Caco-2 (cell line): Measurements from ENCODE around the gene CACNG3. TPM values are rescaled to one million over a fixed set of nuclear protein-coding genes. Genes with fewer than 3 reads are reported as not detected.

ENCODE experiments used
- BruUV-seq: library from RNA; stranded (reverse); fragments of 400-500 nt; replicated peaks from 2 replicates; lab custom pipeline; 2021; lab: Mats Ljungman, UMichigan
- CTCF ChIA-PET: fragments of 300-600 bp; sonication (Branson Sonifier 250); formaldehyde crosslinking; loops from one replicate; lab custom pipeline; 2022; ENCODE audit warnings: antibody characterized with exemption; lab: Charles Lee
- POLR2A ChIA-PET: fragments of 300-600 bp; sonication (Branson Sonifier 250); formaldehyde crosslinking; loops from one replicate; lab custom pipeline; 2022; ENCODE audit warnings: antibody characterized with exemption; lab: Charles Lee
- DNase-seq, 2 experiments: peaks; one replicate each; pipeline versions ENCODE4 v3.0.0 to v3.0.0-alpha.2; 2020 to 2022
- H3K27me3 ChIP-seq: replicated peaks from 2 replicates; pipeline ENCODE4 v1.6.0; 2011; ENCODE audit warnings: low read length; ENCODE audit not compliant: control insufficient read depth, insufficient read depth
- H3K36me3 ChIP-seq: 2 replicates; pipeline ENCODE4 v1.5.1; 2011; ENCODE audit warnings: low read length; ENCODE audit not compliant: control insufficient read depth, insufficient read depth
- H3K4me1 ChIP-seq: fragments of 250-450 bp; sonication (Bioruptor Pico); 2 replicates; pipeline ENCODE4 v1.5.1; 2020; ENCODE audit warnings: mild to moderate bottlenecking
- H3K4me3 ChIP-seq: 2 replicates; pipeline ENCODE4 v1.5.1; 2011; ENCODE audit warnings: low read depth, mild to moderate bottlenecking, control low read depth, low read length
- H3K9me3 ChIP-seq: fragments of 250-450 bp; sonication (Bioruptor Pico); 2 replicates; pipeline ENCODE4 v1.5.1; 2020; ENCODE audit warnings: mild to moderate bottlenecking, moderate library complexity
- H3K27ac Mint-ChIP-seq: one replicate; pipeline ENCODE4 v1.8.0; 2022; ENCODE audit warnings: mixed read lengths; ENCODE audit not compliant: unreplicated experiment
- H3K27me3 Mint-ChIP-seq: one replicate; pipeline ENCODE4 v1.8.0; 2022; ENCODE audit warnings: mixed read lengths; ENCODE audit not compliant: insufficient read depth, unreplicated experiment
- H3K36me3 Mint-ChIP-seq: one replicate; pipeline ENCODE4 v1.8.0; 2022; ENCODE audit warnings: mild to moderate bottlenecking, mixed read lengths; ENCODE audit not compliant: insufficient read depth, unreplicated experiment
- H3K4me1 Mint-ChIP-seq: one replicate; pipeline ENCODE4 v1.8.0; 2022; ENCODE audit warnings: low read depth, mixed read lengths; ENCODE audit not compliant: unreplicated experiment
- H3K4me3 Mint-ChIP-seq: one replicate; pipeline ENCODE4 v1.8.0; 2022; ENCODE audit warnings: mild to moderate bottlenecking, moderate library complexity, mixed read lengths; ENCODE audit not compliant: unreplicated experiment
- H3K9me3 Mint-ChIP-seq: one replicate; pipeline ENCODE4 v1.8.0; 2022; ENCODE audit warnings: mixed read lengths; ENCODE audit not compliant: unreplicated experiment
- intact Hi-C: fragments of 100-400 bp; cut with micrococcal nuclease; formaldehyde crosslinking; loops from one replicate; pipeline ENCODE4 v1.10.0; 2022; ENCODE audit not compliant: unreplicated experiment
- total RNA-seq: library from RNA; stranded (reverse); gene quantifications from 2 replicates; pipeline ENCODE4 v1.2.3, GENCODE V29; 2022
- TF ChIP-seq, protein P1 (sequence below), 2 experiments: fragments of 200-600 bp in 1 of 2; IDR thresholded peaks; 1 replicate in 1 of 2; 2 replicates in 1 of 2; pipeline versions ENCODE4 v1.5.1 to v1.8.0; 2011 to 2022; ENCODE audit warnings: antibody characterized with exemption in 1 of 2, control low read depth in 1 of 2, inconsistent platforms in 1 of 2, low read depth in 1 of 2, low read length in 1 of 2, mild to moderate bottlenecking in 1 of 2, moderate library complexity in 1 of 2; ENCODE audit not compliant: insufficient read depth in 1 of 2, severe bottlenecking in 1 of 2, unreplicated experiment in 1 of 2

The CACNG3 gene
- total RNA-seq, 1 experiment from 2014 or later, result not detected

DNA sequence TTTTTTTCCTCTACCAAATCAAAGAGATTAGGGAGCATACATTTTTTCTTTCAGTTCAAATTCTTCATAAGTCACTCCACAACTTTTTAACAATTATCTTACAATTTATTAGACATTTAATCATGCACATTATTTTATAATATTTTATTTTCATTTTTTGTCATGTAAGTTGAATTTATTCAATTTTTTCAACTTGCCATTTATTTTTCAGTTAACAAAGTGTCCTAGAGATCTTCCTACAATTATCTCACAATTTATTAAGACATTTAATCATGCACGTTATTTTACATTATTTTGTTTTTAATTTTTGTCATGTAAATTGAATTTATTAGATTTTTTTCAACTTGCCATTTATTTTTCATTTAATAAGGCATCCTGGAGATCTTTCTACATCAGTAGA lies 16.2 kb downstream of the CACNG3 start:
- intact Hi-C loops, result no loop called here
- no peak for DNase-seq
- H3K4me1 ChIP-seq, result no peaks in the 10 kb centered on the region
- ChIA-PET POLR2A (no interaction called here), CTCF (no interaction called here)
- Mint-ChIP-seq H3K27ac (no peak overlapping the region), H3K36me3 (no peaks in the 10 kb centered on the region), H3K27me3 (peaks cover 12% of the 10 kb centered on the region), H3K9me3 (no peaks in the 10 kb centered on the region), H3K4me3 (no peak overlapping the region), H3K4me1 (no peaks in the 10 kb centered on the region)
- H3K4me3 ChIP-seq, result no peak overlapping the region
- no peaks in the 10 kb centered on the region for H3K27me3 ChIP-seq
- TF ChIP-seq, protein P1, sequence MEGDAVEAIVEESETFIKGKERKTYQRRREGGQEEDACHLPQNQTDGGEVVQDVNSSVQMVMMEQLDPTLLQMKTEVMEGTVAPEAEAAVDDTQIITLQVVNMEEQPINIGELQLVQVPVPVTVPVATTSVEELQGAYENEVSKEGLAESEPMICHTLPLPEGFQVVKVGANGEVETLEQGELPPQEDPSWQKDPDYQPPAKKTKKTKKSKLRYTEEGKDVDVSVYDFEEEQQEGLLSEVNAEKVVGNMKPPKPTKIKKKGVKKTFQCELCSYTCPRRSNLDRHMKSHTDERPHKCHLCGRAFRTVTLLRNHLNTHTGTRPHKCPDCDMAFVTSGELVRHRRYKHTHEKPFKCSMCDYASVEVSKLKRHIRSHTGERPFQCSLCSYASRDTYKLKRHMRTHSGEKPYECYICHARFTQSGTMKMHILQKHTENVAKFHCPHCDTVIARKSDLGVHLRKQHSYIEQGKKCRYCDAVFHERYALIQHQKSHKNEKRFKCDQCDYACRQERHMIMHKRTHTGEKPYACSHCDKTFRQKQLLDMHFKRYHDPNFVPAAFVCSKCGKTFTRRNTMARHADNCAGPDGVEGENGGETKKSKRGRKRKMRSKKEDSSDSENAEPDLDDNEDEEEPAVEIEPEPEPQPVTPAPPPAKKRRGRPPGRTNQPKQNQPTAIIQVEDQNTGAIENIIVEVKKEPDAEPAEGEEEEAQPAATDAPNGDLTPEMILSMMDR (IDR thresholded peaks at IDR 0.05; ENCODE audit: insufficient read depth in 1 of 2, low read depth in 1 of 2, low read length in 1 of 2, severe bottlenecking in 1 of 2, unreplicated experiment in 1 of 2), result no peak
- H3K9me3 ChIP-seq, result no peaks in the 10 kb centered on the region
- no peaks in the 10 kb centered on the region for H3K36me3 ChIP-seq
- BruUV-seq, result no TSS peak

DNA sequence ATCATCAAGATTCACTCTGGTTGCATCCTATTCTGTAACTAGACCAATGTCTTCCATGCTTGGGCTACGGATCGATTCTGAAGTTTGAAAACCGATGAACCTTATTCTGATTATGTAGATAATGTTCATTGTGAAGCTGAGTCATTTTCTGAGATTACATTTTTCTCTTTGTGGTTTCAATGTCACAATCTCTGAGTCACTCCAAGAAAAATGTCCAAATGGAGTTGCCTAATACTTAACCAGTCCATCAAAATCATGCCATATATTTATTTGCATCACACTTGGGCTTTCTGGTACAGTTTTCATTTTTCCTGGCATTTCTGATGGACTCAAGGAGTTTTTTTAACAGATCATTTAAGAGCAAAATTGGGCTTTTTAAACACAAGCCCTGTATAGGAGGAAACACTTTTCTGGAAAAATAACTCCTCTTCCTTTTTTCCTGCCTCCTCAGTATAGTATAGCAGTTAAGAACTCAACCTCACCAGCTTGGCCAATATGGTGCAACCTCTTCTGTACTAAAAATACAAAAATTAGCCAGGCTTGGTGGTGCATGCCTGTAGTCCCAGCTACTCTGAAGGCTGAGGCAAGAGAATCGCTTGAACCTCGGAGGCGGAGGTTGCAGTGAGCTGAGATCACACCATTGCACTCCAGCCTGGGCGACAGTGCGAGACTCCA lies 17.5 kb downstream of the CACNG3 start:
- Histone ChIP-seq H3K27me3 (no peaks in the 10 kb centered on the region), H3K4me1 (no peaks in the 10 kb centered on the region), H3K9me3 (no peaks in the 10 kb centered on the region), H3K36me3 (no peaks in the 10 kb centered on the region), H3K4me3 (no peak overlapping the region)
- no peaks in the 10 kb centered on the region for H3K9me3 Mint-ChIP-seq
- no peak for DNase-seq
- no peak overlapping the region for H3K27ac Mint-ChIP-seq
- ChIA-PET CTCF (no interaction called here), POLR2A (no interaction called here)
- no peaks in the 10 kb centered on the region for H3K4me1 Mint-ChIP-seq
- peaks cover 16% of the 10 kb centered on the region for H3K27me3 Mint-ChIP-seq
- H3K4me3 Mint-ChIP-seq, result no peak overlapping the region
- H3K36me3 Mint-ChIP-seq, result no peaks in the 10 kb centered on the region
- no TSS peak for BruUV-seq
- intact Hi-C loops, result no loop called here
- TF ChIP-seq, protein P1 (IDR thresholded peaks at IDR 0.05; ENCODE audit: insufficient read depth in 1 of 2, low read depth in 1 of 2, low read length in 1 of 2, severe bottlenecking in 1 of 2, unreplicated experiment in 1 of 2), result no peak

DNA sequence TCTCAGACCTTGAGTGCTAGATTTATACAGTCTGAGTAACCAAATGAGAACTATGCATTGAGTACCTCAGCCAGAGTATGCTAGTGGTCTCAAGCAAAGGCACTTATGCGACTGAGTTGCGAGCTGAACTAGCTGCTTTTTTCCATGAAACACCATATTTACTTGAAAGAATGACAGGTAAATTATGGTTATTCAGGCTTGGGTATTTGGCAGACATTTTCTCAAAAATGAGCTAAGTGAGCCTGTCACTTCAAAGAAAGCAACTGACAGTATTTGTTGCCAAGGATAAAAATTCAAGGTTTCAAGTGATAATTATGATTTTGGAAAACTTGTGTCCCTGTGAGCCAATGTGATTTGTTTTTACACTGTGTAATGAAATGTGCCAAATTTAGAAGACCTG lies 19.3 kb downstream of the CACNG3 start:
- CTCF ChIA-PET, result no interaction called here

More for the DNA sequence above, 19.3 kb downstream of the CACNG3 start:
- Histone ChIP-seq H3K9me3 (no peaks in the 10 kb centered on the region), H3K27me3 (no peaks in the 10 kb centered on the region), H3K36me3 (no peaks in the 10 kb centered on the region), H3K4me1 (no peaks in the 10 kb centered on the region), H3K4me3 (no peak overlapping the region)
- POLR2A ChIA-PET, result no interaction called here
- H3K27ac Mint-ChIP-seq, result no peak overlapping the region
- TF ChIP-seq, protein P1 (IDR thresholded peaks at IDR 0.05; ENCODE audit: insufficient read depth in 1 of 2, low read depth in 1 of 2, low read length in 1 of 2, severe bottlenecking in 1 of 2, unreplicated experiment in 1 of 2), result no peak
- intact Hi-C loops, result no loop called here
- no peak for DNase-seq
- BruUV-seq, result no TSS peak
- no peaks in the 10 kb centered on the region for H3K36me3 Mint-ChIP-seq
- H3K4me3 Mint-ChIP-seq, result no peak overlapping the region
- peaks cover 19% of the 10 kb centered on the region for H3K27me3 Mint-ChIP-seq
- H3K4me1 Mint-ChIP-seq, result no peaks in the 10 kb centered on the region
- H3K9me3 Mint-ChIP-seq, result no peaks in the 10 kb centered on the region
